Hematopoietic multipotent progenitor cell treated with erythropoietin and hydrocortisone succinate and interleukin-3 and kit ligand, for 4 days (in vitro differentiated cells): ENCODE data around the gene MED12L.
"Not testable (repeated sequence)": the region's sequence is repeated elsewhere in the genome, so short reads cannot be mapped to it uniquely, and the experiment has no call there.

Experiments
- DNase-seq: peaks from one replicate; pipeline ENCODE4 v3.0.0-alpha.2; 2015

MED12L gene

GRCh38 chr3:151085227-151085888, at the start of gene MED12L:
Gene MED12L, plus strand, starts transcription at chr3:151085664. Its CDS starts 1,263 bp downstream, at chr3:151086927.
- peak; percentile 94 for DNase-seq

DNA sequence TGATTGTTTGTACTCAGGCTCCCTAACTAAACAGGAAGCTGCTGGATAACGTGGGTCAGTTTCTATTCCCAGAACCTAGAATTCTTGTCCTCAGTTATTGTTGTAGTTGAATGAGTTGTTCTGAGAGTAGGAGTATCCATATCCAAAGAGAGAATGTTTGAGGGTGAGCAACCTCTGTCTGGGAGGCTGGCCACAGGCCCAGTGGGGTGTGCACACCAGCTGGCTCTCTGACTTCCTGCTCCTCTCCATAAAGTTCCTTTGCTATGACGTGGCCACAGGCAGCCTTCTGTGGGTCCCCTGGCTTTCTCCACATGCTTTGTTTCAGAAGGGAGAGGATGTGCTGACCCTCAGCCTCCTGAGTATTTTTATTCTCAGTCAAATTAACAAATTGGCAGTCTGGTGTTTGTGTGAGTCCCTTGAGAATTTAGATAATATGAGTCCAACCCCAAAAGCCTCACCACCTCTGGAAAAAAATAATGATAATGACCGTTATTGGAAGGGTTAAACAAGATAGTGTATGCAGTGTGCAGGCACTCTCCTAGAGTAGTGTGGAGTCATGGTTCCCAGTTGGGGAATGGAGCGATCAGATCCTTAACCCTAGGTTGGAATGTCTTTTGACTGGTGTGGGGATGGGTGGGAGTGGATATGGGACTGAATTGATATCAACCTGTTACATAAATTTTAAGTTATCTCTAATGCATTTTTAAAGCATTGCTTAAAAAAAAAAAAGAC, 47.6 kb upstream of the MED12L start:
- peak; percentile 19 for DNase-seq

- no peak for DNase-seq
Measured at GRCh38 chr3:151044706-151045105, 40.8 kb upstream of the MED12L start.

DNA sequence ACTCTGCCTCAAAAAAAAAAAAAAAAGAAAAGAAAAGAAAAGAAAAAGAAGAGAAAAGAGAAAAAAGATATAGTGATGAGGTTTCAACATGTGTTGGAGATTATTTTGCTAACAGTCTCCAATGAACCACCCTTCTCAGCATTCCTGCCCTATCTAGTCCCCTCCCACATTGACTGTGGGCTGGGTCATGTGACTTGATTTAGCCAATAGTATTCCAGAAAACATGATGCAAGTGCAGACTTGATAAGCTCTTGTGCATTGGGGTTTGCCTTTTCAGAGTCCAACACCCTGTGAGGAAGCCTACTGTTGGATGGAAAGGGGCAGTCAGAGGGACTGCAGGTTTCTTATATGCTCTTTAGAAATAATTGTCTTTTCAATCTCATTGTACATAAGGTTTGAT, 37.8 kb upstream of the MED12L start:
- DNase-seq, result peak; percentile 58

GRCh38 chr3:151051533-151051932, 33.9 kb upstream of the MED12L start:
- no peak for DNase-seq

DNA sequence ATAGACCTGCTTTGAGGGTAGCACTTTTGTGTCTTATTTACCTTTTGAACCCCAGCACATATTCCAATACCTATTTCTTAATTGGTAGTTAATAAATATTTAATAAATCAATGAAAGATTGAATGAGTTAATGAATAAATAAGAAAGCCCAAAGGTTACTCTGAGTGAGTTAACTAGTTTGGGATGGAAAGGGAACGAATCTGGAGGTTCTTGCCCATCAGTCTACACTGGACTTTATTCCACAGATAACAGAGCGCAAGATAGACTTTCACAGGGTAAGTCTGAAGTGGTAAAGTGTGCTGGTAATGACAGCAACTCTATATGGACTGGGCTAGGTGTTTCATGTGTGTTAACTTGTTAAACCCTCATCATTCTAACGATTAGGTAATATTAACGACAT, 33.1 kb upstream of the MED12L start:
- no peak for DNase-seq

DNA sequence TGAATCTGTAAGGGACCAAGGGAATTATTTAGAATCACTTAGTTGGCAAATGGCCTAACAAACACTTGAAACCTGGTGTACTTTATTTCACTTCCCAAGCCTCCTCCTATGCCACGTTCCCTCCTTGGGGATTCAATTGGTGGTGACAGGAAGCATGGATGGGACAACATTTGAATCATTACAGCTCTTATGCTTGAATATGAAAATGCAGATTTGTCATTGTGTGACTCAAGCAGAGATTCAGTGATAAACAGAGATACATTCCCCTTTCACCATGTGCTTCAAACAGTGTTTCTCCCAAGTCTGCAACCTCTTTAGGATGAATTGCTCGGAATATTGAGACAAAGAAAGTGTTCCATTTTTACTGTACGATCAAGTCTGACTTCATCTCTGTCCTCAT, 32.7 kb upstream of the MED12L start:
- no peak for DNase-seq

DNA sequence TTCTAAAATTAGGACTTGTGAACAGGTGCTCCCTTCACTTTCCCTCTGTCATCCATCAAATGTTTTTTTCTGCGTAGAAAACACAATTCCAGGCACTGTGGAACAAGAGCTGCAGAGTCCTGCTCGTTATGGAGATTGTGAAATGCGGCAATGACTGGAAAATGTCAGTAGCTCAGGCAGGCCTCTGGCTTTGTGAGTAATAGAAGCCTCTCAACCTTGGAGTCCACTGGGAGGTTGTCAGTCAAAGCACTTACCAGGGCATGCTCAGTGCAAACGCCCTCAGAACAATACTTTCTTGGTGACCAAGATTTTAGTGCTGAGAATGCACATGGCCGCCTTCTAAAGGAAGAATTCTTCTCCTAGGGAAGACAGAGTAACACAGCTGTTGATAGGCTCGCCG, 26.7 kb upstream of the MED12L start:
- DNase-seq, result no peak

DNA sequence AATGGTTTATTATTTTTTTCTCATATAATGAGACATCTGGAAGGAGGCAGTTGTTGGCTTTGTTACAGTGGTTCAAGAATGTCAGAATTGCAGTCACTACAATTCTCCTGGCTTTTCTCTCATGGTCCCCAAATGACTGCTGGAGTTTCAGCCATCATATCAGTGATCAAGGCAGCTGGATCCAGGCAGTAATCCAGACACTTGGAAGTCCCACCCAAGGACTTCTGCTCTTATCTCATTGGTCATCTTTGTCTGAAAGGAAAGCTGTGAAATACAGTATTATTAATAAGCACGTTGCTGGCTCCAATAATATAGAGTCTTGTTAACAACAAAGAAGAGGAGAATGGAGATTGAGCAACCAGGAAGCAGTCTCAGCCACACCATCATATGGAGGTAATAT, 22.9 kb upstream of the MED12L start:
- no peak for DNase-seq

DNA sequence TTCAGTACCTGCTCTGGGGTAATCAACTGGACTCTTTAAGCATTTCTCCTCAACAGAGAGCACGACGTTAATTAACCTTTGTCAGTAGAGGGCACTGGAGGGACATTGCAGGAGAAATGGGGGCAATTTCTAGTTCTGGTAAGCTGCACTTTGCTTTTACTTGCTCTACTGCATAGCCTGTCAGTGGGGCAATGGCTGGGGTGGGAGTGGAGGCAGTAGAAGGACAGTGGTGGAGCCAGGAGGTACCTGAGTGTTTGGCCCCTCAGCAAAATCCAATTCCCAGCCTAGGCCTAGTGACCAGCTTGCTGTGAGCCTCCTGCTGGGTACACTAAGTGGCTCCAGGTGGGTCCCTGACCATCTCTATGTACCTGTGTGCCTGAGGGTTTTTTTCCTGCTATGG, 18.3 kb upstream of the MED12L start:
- DNase-seq, result peak; percentile 89

DNA sequence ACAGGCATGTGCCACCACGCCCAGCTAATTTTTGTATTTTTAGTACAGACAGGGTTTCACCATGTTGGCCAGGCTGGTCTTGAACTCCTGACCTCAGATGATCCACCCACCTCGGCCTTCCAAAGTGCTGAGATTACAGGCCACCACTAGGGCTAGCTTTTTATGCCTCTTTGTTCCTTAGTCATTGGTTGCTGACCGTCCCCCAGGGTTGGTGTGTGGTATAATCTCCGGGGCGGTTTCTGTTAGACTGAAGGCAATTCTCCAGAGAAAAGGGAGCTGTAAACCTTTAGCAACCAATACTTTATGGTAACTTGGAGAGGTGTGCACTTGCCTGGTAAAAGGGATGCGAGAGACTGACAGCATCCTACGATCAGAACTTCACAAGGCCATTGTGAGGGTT, 12.6 kb upstream of the MED12L start:
- DNase-seq, result not testable (repeated sequence)

GRCh38 chr3:151074256-151074655, 11.2 kb upstream of the MED12L start:
- peak; percentile 86 for DNase-seq

GRCh38 chr3:151075869-151076562, 9.4 kb upstream of the MED12L start:
- no peak for DNase-seq

DNA sequence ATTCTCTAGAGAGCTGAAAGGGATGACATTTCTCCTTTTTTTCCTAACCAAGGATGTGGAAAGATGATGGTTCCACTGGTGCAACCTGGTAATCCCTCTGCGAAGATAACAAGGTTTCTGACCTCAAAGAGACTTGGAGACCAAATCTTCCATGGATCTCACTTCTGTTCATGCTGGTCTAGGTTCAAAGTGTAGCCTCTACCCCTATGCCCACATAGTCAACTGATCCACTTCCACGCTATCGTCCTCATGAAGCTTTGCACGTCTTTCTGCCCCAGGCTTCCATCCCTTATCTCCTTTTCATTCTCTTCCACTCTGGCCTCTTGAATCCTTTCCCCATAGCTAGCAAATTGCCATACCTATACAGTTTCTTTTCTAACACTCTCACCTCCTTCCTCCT, 8.8 kb upstream of the MED12L start:
- no peak for DNase-seq

DNA sequence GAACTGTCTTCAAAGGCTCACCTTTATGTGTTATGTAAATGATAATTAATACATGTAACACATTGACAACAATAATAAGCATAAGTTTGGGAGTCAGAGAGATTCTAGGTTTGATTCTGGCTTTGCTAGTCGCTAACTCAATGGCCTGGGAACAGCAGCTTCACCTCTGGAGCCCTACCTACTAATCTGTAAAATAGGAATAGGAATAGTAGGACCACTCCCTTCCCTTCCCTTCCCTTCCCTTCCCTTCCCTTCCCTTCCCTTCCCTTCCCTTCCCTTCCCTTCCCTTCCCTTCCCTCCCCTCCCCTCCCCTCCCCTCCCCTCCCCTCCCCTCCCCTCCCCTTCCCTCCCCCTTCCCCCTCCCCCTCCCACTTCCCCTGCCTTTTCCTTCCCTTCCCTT, 4.4 kb upstream of the MED12L start:
- DNase-seq, result not testable (repeated sequence)

DNA sequence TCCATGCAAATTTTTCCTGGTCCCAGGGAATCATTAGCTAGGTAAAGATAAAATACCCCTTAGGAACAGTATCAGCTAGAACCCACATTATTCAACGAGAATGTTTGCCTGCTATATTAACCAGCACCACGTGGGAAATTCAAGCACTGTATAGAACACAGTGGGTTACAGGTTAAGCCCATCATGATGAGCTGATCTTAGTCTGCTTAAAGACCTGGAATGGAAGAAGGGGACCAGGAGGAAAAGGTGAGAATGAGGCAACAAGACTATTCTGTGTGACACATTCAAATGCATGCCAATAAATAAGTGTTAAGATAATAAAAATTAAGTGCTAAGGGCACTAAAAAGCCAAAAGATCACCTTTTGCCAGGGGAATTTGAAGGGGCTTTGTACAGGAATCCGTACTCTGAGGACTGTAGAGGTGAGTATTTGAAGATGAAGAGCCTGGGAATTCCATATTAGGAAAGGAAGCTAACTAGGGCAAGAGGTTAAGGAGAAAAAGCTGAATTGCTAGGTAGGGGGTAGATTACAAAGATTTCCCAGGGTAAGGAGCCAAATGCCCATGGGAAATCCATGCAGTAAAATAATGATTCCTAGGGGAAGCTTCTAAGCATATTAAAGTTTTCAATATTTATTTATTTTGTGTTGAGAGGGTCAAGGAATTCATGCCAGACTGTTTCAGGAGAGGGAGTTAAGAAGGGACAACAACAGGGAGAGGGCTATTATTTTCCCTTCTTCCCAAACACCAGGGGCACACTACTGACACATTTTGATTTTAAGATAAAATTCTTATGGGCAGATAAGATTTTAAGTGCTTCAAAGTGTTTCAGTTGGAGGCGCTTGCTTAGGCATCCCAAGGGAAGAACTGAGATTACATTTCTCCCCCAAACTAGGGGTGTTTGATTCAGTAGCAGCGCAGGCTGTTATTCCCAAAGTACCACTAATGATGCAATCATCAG, 2.3 kb upstream of the MED12L start:
- peak; percentile 15 for DNase-seq

DNA sequence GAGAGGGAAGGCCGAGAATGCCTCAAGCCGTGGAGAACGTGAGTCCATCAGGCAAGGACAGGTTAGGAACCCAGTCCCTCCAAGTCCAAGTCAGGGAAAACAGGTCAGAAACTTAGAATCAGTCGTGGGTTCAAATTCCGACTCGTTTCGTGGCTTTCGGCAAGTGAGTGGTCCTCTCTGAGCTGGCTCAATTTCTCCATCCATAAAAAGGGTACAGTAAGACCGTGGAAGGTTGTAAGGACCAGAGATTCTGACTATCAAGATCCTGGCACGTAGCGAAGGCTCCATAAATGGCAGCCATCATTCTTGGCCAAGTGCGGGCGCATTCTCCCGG, 604 bp upstream of the MED12L start:
- no peak for DNase-seq

DNA sequence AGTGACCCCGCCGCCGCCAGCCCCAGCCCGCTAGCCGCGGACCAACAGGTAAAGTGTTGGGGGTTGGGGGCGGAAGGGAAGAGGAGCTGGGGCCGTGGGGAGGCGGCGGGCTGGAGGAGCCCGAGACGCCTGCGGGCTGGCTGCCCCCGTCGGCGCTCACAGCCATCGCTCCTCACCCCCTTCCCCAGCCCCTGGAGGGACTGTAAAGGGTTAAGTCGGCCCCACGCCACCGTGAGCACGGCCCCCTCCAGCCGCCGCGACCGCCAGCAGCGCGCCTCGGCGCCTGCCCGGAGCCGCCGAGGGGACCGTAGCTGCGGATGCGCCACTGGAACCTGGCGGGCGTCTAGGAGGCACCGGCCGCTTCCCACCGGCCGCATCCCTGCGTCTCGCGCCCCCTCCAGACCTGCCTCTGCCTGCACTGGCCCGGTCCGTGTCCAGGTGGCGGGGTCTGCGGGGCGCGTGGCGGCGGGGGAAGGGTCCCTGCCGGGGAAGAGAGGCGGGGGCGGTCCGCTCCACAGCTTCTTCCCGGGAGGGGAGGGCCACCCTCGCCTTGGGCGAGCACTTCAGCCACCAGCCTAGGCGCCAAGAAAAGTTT, 522 bp downstream of the MED12L start:
- peak; percentile 54 for DNase-seq

DNA sequence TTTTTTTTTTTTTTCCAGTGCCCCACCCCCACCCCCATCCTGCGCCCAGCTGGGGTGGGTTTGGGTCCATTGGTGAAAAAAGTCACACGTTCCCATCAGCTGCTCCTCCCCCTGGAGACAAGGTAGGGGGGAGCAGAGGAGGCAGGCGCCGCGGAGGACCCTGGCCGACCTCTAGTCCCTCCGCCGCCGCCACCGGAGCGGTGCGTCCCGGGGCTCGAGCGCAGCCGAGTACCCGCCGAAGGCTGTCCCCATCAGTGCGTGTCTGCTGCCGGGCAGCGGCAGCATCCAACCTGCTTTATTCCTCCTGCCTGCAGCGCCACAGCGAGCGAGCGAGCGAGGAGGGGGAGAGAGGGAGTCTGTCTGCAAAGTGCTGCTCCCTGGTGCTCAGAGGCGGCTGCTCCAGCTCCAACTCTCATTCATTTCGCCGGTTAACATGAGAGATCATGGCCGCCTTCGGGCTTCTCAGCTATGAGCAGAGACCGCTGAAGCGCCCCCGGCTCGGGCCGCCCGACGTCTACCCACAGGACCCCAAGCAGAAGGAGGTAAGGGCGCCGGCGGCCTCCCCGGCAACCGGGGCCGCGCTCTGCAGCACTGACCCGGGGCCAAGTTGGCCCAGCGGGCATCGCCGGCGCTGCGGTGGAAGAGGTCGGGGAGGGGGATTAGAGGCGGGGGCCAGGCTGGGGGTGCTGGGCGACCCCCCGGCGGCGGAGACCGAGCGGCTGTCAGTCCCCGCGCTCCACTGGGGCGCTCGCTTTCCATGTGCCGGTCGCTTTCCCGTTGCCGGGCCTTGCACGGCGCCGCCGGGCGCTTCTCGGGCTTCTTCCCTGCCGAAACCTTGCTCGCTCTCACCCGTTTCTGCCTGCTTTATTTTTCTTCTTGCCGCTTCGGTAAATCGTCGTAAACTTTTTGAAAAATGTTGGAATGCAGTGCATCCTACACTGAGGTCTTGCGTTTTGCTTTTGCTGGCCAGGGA, 1.3 kb downstream of the MED12L start:
- peak; percentile 97 for DNase-seq

GRCh38 chr3:151087648-151088047, 2.2 kb downstream of the MED12L start:
- no peak for DNase-seq

- no peak for DNase-seq
Measured at GRCh38 chr3:151091685-151092345, 6.4 kb downstream of the MED12L start.
